Epidermal melanocyte (primary cell): ENCODE data around the gene SLC7A7.
A peak's percentile ranks its signal among the peaks of the same experiment; 100 is the strongest.
"Not testable (repeated sequence)": the region's sequence is repeated elsewhere in the genome, so short reads cannot be mapped to it uniquely, and the experiment has no call there.

Experiments used
- DNase-seq: peaks from one replicate; pipeline ENCODE4 v3.0.0; 2011; ENCODE audit warnings: low spot score; ENCODE audit not compliant: insufficient read length

SLC7A7 gene

GRCh38 chr14:22822016-22822570 is 6.9 kb upstream of the SLC7A7 start:
- DNase-seq: no peak

DNA sequence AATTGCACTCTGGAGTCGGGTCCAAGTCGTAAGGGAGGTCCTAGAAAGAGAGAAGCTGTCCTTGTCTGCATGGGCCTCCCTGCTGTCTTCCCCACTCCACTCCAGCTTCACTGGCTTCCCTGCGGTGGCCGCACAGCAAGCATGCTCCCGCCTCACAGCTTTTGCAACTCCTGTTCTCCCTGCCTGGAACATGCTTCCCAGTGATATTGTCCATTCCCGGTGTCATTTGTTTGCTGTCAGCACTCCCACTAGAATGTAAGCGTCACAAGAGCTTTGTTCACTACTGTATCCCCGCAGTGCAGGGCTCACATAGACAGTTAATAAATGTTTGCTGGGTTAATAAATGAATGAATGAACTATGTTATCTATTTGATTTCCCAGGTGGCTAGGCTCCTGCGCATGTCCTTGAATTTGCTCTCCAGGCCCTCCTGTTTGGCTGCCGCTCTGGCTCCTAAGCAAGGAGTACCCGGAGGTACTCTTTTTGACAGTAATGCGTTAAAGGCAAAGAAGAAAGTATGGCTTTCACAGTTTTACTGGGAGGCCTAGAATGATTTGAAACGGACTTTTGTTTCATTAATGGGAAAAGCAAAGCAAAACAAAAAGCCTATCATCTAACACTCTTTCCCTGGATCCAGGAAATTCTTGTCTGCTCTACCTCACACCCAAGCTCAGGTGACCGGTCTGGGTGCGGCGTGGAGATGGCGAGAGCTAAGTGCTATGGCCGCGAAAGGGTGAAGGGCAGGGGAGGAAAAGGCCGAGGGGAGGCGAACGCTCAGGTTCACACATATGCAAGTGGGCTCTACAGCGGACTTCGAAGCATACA is 6.2 kb upstream of the SLC7A7 start:
- DNase-seq: no peak

- no peak for DNase-seq
Observed at GRCh38 chr14:22820731-22821130, 5.5 kb upstream of the SLC7A7 start.

GRCh38 chr14:22819151-22819988 is 4.1 kb upstream of the SLC7A7 start:
- peak; percentile 50 for DNase-seq

DNA sequence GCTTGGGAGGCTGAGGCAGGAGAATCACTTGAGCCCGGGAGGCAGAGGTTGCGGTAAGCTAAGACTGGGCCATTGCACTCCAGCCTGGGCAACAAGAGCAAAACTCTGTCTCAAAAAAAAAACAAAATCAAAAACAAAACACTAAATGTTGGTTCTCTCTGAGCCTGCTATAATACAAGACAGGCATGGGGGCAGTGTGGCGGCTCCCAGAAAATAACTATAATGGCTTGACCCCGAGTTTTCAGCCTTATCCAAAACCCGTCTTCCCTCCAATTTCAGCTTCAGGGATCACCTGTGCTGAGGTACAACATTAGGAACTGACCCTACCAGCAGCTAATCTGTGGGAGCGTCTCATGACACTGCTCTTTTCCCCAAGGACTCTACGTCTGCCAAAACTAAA is 862 bp downstream of the SLC7A7 start:
- no peak for DNase-seq

- no peak for DNase-seq
Observed at GRCh38 chr14:22813145-22813544, 2.1 kb downstream of the SLC7A7 start.

DNA sequence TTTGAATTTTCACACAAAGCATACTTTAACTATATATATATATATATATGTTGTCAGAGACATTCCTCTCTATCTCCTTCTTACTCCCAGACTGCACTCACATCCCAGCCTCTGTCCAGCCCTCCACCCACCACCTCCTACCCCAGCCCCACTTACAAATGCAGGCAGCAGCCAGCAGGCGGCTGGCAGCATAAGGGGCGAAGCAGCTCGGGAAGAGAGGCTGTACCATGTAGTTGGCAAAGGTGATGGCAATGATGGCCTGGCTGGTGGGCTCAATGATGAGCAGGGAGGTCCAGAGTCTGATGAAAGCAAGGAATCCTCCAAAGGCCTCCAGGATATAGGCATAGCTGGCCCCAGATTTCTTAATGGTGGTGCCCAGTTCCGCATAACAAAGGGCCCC is 2.5 kb downstream of the SLC7A7 start:
- no peak for DNase-seq

GRCh38 chr14:22811722-22812121 is 3.5 kb downstream of the SLC7A7 start:
- DNase-seq: no peak

DNA sequence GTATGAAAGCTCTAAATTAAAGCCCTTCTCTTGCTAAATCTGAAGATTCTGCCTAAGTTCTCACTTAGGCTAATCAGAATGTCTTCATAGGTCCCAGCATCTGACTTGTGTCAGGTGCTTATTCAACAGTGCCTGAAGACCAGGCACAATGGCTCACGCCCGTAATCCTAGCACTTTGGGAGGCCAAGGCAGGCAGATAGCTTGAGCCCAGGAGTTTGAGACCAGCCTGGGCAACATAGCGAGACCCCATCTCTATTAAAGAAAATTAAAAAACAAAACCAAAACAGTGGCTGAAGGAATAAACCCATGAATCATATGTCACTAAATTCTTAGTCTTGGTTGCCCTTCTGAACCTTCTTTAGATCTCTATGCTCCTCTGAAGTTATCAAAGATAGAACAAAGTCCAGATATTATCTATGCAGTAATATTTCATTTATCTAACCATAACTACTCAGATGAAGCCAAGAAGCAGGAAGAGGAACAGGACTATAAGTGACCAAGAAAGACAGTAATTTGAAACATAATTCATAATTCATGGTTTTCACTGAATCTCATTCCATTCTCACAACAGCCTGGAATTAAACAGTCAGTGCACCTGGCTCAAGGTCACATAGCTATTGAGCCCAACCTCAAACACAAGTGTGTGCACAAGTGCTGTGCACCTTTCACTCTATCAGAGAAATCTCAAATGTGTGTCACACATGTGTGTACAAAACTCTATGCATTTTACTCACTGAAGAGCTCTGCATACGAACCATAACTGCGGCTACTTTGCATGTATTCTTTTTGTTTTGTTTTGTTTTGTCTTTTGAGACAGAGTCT is 6.6 kb downstream of the SLC7A7 start:
- DNase-seq: no peak

DNA sequence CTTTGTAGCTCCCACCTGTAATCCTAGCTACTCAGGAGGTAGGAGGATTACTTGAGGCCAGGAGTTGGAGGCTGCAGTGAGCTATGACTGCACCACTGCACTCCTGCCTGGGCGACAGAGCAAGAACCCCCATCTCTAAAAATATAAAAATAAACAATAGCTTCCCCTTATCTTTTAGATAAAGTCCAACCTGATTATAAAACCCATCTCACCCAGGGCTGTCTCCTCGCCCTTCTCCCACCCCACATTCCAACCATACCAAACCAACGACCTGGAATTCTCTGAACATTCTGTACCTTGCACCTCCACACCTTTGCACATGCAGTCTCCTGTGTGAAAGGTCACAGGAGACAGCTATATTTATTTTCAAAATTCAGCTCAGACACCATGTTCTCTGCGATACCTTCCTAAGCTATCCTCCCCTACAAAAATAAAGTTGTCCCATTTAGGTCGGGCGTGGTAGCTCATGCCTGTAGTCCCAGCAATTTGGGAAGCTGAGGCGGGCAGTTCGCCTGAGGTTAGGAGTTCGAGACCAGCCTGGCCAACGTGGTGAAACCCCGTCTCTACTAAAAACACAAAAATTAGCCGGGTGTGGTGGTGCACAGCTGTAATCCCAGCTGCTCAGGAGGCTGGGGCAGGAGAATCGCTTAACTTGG is 7.7 kb downstream of the SLC7A7 start:
- DNase-seq: no peak

GRCh38 chr14:22805235-22805634 is 10.0 kb downstream of the SLC7A7 start:
- not testable (repeated sequence) for DNase-seq

DNA sequence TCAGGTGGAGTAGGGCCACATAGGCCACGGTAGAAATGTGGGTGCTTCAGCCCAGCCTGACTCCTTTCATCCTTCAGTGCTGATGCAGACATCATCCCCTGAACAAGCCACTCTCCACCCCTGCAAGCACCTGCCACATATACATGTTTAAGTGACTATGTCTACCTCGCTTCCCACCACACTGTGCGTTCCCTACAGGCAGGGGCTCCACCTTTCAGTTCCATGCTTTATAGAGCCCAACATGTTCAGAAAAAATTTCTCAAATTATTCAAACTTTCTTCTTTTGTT is 11.6 kb downstream of the SLC7A7 start:
- no peak for DNase-seq

DNA sequence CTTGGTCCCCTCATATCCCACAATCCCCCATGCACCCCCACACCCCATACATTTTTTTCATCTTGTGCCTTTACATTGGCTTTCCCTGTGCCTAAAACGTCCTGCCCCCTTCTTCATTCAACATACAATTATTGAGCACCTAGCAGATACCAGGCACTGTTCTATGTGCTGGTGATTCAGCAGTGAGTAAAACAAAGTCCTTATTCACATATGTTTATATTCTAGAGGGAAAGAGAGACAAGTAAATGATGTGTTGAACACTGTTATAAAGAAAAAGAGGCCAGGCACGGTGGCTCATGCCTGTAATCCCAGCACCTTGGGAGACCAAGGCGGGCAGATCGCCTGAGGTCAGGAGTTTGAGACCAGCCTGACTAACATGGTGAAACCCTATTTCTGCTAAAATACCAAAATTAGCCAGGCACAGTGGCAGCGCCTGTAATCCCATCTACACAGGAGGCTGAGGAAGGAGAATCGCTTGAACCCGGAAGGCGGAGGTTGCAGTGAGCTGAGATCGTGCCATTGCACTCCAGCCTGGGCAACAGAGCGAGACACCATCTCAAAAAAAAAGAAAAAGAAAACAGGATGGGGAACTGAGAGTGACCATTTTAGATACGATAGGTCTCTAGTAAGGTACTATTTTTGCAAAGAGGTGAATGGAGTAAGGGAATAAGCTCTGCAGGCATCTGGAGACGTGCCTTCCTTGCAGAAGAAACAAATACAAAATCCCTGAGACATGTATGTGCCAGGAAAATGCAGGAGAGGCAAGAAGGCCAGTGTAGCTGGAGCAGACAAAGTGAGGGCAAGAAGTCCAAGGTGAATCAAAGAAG is 12.2 kb downstream of the SLC7A7 start:
- no peak for DNase-seq

GRCh38 chr14:22801716-22802115 is 13.5 kb downstream of the SLC7A7 start:
- no peak for DNase-seq

GRCh38 chr14:22800346-22800745 is 14.9 kb downstream of the SLC7A7 start:
- no peak for DNase-seq

DNA sequence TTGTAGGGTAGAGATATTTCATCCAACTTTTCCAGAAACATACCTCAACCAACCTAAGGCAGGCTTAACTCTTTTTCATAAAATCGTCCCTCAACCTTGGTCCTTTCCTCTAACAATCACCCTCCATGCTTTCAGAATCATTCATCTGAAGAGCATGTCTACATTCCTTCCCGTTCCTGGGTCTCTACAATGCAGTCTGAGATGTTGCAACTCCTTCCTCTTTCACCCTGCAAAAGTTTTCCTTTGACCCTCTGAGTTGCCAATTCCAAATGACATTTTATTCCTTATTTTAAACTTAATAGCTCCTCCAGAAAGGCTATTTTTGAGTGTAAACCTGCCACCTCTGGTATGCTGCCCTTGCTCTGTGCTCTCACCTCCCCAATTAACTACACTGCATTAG is 16.7 kb downstream of the SLC7A7 start:
- no peak for DNase-seq

DNA sequence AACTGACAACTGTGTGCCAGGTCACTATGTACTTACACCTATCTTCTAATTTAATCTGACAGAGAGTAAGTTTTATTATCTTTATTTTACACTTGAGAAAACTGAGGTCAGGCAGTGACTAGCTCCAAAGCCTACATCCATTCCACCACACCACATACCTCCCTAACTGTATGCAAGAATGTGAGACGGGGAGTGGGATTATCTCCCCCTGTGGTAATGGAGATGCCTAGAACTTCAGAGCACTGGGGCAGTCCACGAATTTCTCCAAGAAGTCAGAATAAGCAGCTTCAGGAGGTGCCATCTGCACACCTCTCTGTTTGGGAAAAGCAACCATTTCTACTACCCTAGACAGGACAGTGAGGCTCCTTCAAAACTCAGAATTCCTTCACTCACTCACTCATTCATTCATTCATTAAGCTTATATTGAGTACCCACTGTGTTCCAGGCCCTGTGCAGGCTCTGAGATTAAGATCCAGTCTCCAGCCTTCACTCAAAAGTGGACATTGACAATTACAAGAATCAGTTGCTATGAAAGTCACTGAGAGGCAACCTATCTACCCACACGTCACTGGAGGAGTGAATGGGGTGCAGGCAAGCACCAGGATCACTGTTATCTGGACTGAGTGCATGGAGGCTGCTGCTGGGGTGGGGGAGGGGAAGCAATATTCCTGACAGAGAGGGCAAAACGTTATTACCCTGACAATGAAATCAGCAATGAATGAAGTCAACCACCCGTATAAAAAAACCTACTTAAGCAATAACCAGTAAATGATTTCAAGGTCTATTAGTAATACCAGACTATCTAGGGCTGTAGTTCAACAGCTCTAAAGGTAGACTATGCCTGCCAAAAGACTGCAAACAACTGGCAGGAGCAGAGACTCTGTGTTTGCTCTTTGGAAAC is 18.0 kb downstream of the SLC7A7 start:
- no peak for DNase-seq

DNA sequence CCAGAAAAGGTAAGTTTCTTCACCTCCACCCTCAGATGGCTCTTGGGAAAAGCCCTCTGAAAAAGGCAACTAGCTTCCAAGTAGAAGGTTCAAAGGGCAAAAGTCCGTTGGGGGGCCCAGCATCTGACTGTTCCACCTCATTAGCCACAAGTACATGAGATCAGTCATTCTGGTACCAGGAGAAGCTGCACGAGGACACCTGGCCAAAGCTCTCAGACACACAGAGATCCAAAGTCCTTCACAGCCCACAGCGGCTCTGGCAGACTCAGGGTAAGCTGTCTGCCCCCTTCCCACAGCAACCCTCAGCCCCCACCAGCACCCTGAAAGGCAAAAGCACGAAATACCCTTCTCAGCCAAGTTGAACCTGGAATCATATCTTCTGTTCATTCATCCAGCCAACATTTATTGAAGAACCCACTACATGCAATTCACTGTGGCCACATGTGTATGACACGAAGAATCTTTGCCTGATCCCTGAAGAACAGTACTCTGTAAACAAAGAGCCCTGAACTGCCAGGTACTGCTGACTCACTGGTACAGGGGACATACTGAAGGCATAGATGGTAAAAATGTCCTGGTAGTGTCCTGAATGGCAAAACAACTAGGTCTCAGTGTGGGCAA is 19.0 kb downstream of the SLC7A7 start:
- no peak for DNase-seq

DNA sequence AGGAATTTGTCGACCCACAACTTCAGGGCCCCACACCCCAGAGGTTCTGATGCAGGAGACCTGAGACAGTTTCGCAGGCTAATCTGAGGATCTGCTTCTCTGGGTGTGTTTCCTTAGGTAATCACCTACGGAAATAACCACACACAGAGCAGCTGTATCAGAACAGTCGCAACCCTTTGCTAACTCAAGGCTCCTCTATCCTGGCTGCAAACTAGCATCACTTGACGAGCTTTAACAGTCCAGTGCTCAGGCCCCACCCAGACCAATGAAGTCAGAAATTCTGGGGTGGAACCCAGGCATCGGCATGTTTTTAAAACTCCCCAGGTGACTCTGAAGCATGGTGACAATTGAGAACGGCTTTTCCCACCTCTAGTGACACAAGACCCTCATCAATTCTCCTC is 20.7 kb downstream of the SLC7A7 start:
- DNase-seq: no peak
